Neural cell (in vitro differentiated cells): ENCODE data around the gene VRK1. TPM values are rescaled to one million over a fixed set of nuclear protein-coding genes. Genes with fewer than 3 reads are reported as not detected.

Experiments used
- H2AFZ ChIP-seq: fragments of 200-600, 300-800 bp; sonication (generic), shearing (Covaris generic); 2 replicates; pipeline ENCODE4 v1.6.0; 2014; ENCODE audit warnings: low read depth, mild to moderate bottlenecking, antibody characterized with exemption, low read length, moderate library complexity
- H3F3A ChIP-seq: fragments of 200-600 bp; shearing (Covaris generic); 2 replicates; pipeline ENCODE4 v1.6.1; 2016; ENCODE audit warnings: mild to moderate bottlenecking, moderate library complexity, mixed read lengths, antibody characterized with exemption, low read length; ENCODE audit not compliant: insufficient read depth, poor library complexity, severe bottlenecking
- H3K27ac ChIP-seq: fragments of 200-600, 300-800 bp; sonication (generic), shearing (Covaris generic); 2 replicates; pipeline ENCODE4 v1.5.1; 2014; ENCODE audit warnings: mild to moderate bottlenecking, low read length, moderate library complexity
- H3K27me3 ChIP-seq: fragments of 300-800, 200-600 bp; sonication (generic), shearing (Covaris generic); 2 replicates; pipeline ENCODE4 v1.6.0; 2014; ENCODE audit warnings: mild to moderate bottlenecking, low read depth, low read length, moderate library complexity; ENCODE audit not compliant: insufficient read depth
- H3K36me3 ChIP-seq: fragments of 300-800, 200-600 bp; sonication (generic), shearing (Covaris generic); 2 replicates; pipeline ENCODE4 v1.5.1; 2014; ENCODE audit warnings: mild to moderate bottlenecking, antibody characterized with exemption, low read length, moderate library complexity; ENCODE audit not compliant: insufficient read depth
- H3K4me2 ChIP-seq: fragments of 300-800, 200-600 bp; sonication (generic), shearing (Covaris generic); 2 replicates; pipeline ENCODE4 v1.6.0; 2014; ENCODE audit warnings: mild to moderate bottlenecking, low read length
- H3K4me3 ChIP-seq: fragments of 300-800, 200-600 bp; sonication (generic), shearing (Covaris generic); 2 replicates; pipeline ENCODE4 v1.5.1; 2014; ENCODE audit warnings: mild to moderate bottlenecking, low read length, moderate library complexity
- H3K79me2 ChIP-seq: fragments of 200-600 bp; shearing (Covaris generic); replicated peaks from 2 replicates; pipeline ENCODE4 v1.6.0; 2014; ENCODE audit warnings: mild to moderate bottlenecking, low read length, moderate library complexity; ENCODE audit not compliant: insufficient read depth
- H3K9ac ChIP-seq: fragments of 300-800, 200-600 bp; sonication (generic), shearing (Covaris generic); 2 replicates; pipeline ENCODE4 v1.6.1; 2016; ENCODE audit warnings: mild to moderate bottlenecking, low read length, mixed read lengths
- H3K9me2 ChIP-seq: fragments of 200-600 bp; shearing (Covaris generic); 2 replicates; pipeline ENCODE4 v1.6.1; 2016; ENCODE audit warnings: mild to moderate bottlenecking, low read length, mixed read lengths; ENCODE audit not compliant: insufficient read depth
- H3K9me3 ChIP-seq: fragments of 200-600, 300-800 bp; sonication (generic), shearing (Covaris generic); 2 replicates; pipeline ENCODE4 v1.6.1; 2016; ENCODE audit warnings: mild to moderate bottlenecking, mixed run types, low read length, moderate library complexity, mixed read lengths
- H4K20me1 ChIP-seq: fragments of 200-600 bp; shearing (Covaris generic); 2 replicates; pipeline ENCODE4 v1.6.1; 2016; ENCODE audit warnings: mild to moderate bottlenecking, mixed run types; ENCODE audit not compliant: insufficient read depth
- EP300 ChIP-seq: fragments of 450-650 bp; conservative IDR thresholded peaks from 2 replicates; pipeline ENCODE4 v1.6.1; 2014; ENCODE audit warnings: antibody characterized with exemption, mild to moderate bottlenecking, moderate library complexity; ENCODE audit not compliant: poor library complexity, severe bottlenecking
- EZH2 ChIP-seq: fragments of 200-600, 300-800 bp; shearing (Covaris generic), sonication (generic); IDR thresholded peaks from 2 replicates; pipeline ENCODE4 v1.6.1; 2014; ENCODE audit warnings: antibody characterized with exemption, low read length, borderline replicate concordance, mild to moderate bottlenecking; ENCODE audit not compliant: insufficient read depth, poor library complexity, severe bottlenecking
- MXI1 ChIP-seq: fragments of 450-650 bp; conservative IDR thresholded peaks from 2 replicates; pipeline ENCODE4 v1.6.1; 2014; ENCODE audit warnings: antibody characterized with exemption, mild to moderate bottlenecking; ENCODE audit not compliant: poor library complexity, severe bottlenecking
- POLR2AphosphoS5 ChIP-seq: IDR thresholded peaks from 2 replicates; pipeline ENCODE4 v1.6.1; 2012
- RAD21 ChIP-seq: fragments of 450-650 bp; conservative IDR thresholded peaks from 2 replicates; pipeline ENCODE4 v1.6.1; 2014; ENCODE audit warnings: antibody characterized with exemption, mild to moderate bottlenecking, moderate library complexity
- REST ChIP-seq: IDR thresholded peaks from 2 replicates; pipeline ENCODE4 v1.6.1; 2012; ENCODE audit warnings: borderline replicate concordance
- SMC3 ChIP-seq: fragments of 450-650 bp; conservative IDR thresholded peaks from 2 replicates; pipeline ENCODE4 v1.6.1; 2014; ENCODE audit warnings: antibody characterized with exemption, mild to moderate bottlenecking, moderate library complexity; ENCODE audit not compliant: poor library complexity
- TAF1 ChIP-seq: IDR thresholded peaks from 2 replicates; pipeline ENCODE4 v1.6.1; 2012; ENCODE audit warnings: low read depth
- polyA plus RNA-seq: library from polyadenylated mRNA; depleted of rRNA; stranded (reverse); fragments of >200 nt; gene quantifications from 2 replicates; pipeline ENCODE4 v1.2.3, GENCODE V29; 2014
- TF ChIP-seq, protein P1 (sequence below): fragments of 450-650 bp; IDR thresholded peaks from 2 replicates; pipeline ENCODE4 v1.5.1; 2014; ENCODE audit warnings: antibody characterized with exemption, mild to moderate bottlenecking, moderate library complexity; ENCODE audit not compliant: poor library complexity, severe bottlenecking

The VRK1 gene
- polyA plus RNA-seq, 1 donor from 2014 or later = 86.0 TPM

DNA sequence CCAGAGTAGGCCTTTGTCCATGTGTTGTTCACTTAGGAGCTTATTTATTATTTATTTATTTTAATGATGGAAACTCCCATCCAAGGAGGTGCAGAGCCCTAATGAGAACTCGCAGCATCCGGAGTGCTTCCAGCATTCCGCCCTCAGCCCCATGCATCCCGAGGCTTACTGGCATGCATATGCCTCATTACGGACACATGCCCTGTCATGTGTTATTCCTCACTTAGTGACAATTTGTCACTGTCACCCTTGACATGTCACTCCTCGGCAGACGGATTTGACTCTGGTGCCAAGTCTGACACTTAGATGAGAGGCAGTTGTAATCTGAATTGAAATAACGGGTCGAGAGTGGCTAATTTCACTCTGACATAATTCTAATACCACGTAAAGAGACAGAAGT lies 132.8 kb downstream of the VRK1 start:
- H3K79me2 ChIP-seq = no peaks in the 10 kb centered on the region
- no peaks in the 10 kb centered on the region for H3K9me3 ChIP-seq
- peak overlapping the region; percentile 81 for H3K27ac ChIP-seq
- H3K9me2 ChIP-seq = no peaks in the 10 kb centered on the region
- no peak overlapping the region for H3K4me2 ChIP-seq
- no peaks in the 10 kb centered on the region for H4K20me1 ChIP-seq
- H3K36me3 ChIP-seq = no peaks in the 10 kb centered on the region
- TF ChIP-seq EZH2 (no peak), EP300 (peak; percentile 100), REST (peak; percentile 83), SMC3 (peak; percentile 48), MXI1 (no peak), RAD21 (peak; percentile 29), TAF1 (no peak), POLR2AphosphoS5 (peak; percentile 96)
- H2AFZ ChIP-seq = no peak overlapping the region
- H3F3A ChIP-seq = peaks cover 3% of the 10 kb centered on the region
- no peaks in the 10 kb centered on the region for H3K27me3 ChIP-seq
- H3K9ac ChIP-seq = peak overlapping the region; percentile 23
- H3K4me3 ChIP-seq = no peak overlapping the region

GRCh38 chr14:96930526-96930925 lies 133.3 kb downstream of the VRK1 start:
- no peaks in the 10 kb centered on the region for H3K9me3 ChIP-seq
- no peaks in the 10 kb centered on the region for H3K9me2 ChIP-seq
- peaks cover 3% of the 10 kb centered on the region for H3F3A ChIP-seq
- no peaks in the 10 kb centered on the region for H4K20me1 ChIP-seq
- no peaks in the 10 kb centered on the region for H3K79me2 ChIP-seq
- H3K9ac ChIP-seq = peak overlapping the region; percentile 61
- no peaks in the 10 kb centered on the region for H3K36me3 ChIP-seq
- H3K27me3 ChIP-seq = no peaks in the 10 kb centered on the region
- TF ChIP-seq MXI1 (no peak), SMC3 (no peak), RAD21 (no peak), TAF1 (no peak), REST (no peak), EP300 (no peak), POLR2AphosphoS5 (no peak), EZH2 (no peak)
- TF ChIP-seq, protein P1, sequence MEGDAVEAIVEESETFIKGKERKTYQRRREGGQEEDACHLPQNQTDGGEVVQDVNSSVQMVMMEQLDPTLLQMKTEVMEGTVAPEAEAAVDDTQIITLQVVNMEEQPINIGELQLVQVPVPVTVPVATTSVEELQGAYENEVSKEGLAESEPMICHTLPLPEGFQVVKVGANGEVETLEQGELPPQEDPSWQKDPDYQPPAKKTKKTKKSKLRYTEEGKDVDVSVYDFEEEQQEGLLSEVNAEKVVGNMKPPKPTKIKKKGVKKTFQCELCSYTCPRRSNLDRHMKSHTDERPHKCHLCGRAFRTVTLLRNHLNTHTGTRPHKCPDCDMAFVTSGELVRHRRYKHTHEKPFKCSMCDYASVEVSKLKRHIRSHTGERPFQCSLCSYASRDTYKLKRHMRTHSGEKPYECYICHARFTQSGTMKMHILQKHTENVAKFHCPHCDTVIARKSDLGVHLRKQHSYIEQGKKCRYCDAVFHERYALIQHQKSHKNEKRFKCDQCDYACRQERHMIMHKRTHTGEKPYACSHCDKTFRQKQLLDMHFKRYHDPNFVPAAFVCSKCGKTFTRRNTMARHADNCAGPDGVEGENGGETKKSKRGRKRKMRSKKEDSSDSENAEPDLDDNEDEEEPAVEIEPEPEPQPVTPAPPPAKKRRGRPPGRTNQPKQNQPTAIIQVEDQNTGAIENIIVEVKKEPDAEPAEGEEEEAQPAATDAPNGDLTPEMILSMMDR = no peak
- peak overlapping the region; percentile 1 for H3K4me3 ChIP-seq
- peak overlapping the region; percentile 0 for H3K4me2 ChIP-seq
- peak overlapping the region; percentile 81 for H3K27ac ChIP-seq
- H2AFZ ChIP-seq = no peak overlapping the region
